GM23338 (cell line): ENCODE measurements around the gene XG. TPM values are rescaled to one million over a fixed set of nuclear protein-coding genes. Genes with fewer than 3 reads are reported as not detected.
"Not testable (repeated sequence)": the region's sequence is repeated elsewhere in the genome, so short reads cannot be mapped to it uniquely, and the experiment has no call there.

Source experiments
- ATAC-seq: fragments of 200-7000 bp; cut with Tn5 transposase; 3 replicates; pipeline ENCODE4 v1.9.1; 2020
- DNase-seq: peaks from one replicate; pipeline ENCODE4 v3.0.0-alpha.2; 2015; ENCODE audit warnings: low spot score
- H2AFZ ChIP-seq: fragments of 200-600 bp; sonication (generic); 2 replicates; pipeline ENCODE4 v1.8.0; 2016; ENCODE audit warnings: antibody characterized with exemption, mild to moderate bottlenecking, moderate library complexity
- H3F3A ChIP-seq: fragments of 200-600 bp; sonication (generic); replicated peaks from 2 replicates; pipeline ENCODE4 v1.8.0; 2017; ENCODE audit warnings: antibody characterized with exemption, mixed run types, low read depth
- H3K27ac ChIP-seq: fragments of 200-600 bp; sonication (generic); 2 replicates; pipeline ENCODE4 v1.6.1; 2016; ENCODE audit warnings: low read depth
- H3K27me3 ChIP-seq: fragments of 200-600 bp; sonication (generic); 2 replicates; pipeline ENCODE4 v1.8.0; 2016; ENCODE audit warnings: mild to moderate bottlenecking, mixed run types, moderate library complexity; ENCODE audit not compliant: insufficient read depth
- H3K36me3 ChIP-seq: fragments of 200-600 bp; sonication (generic); 2 replicates; pipeline ENCODE4 v1.8.0; 2016; ENCODE audit warnings: mild to moderate bottlenecking; ENCODE audit not compliant: insufficient read depth
- H3K4me1 ChIP-seq: fragments of 200-600 bp; sonication (generic); 2 replicates; pipeline ENCODE4 v1.8.0; 2016; ENCODE audit warnings: mild to moderate bottlenecking, moderate library complexity; ENCODE audit not compliant: insufficient read depth
- H3K4me2 ChIP-seq: fragments of 200-600 bp; sonication (generic); 2 replicates; pipeline ENCODE4 v1.7.1; 2017; ENCODE audit warnings: mixed run types
- H3K4me3 ChIP-seq: fragments of 200-600 bp; sonication (generic); 2 replicates; pipeline ENCODE4 v1.6.1; 2016; ENCODE audit warnings: mixed run types
- H3K79me2 ChIP-seq: fragments of 200-600 bp; sonication (generic); replicated peaks from 2 replicates; pipeline ENCODE4 v1.8.0; 2017; ENCODE audit warnings: mild to moderate bottlenecking; ENCODE audit not compliant: insufficient read depth
- H3K9me2 ChIP-seq: fragments of 200-600 bp; sonication (generic); 2 replicates; pipeline ENCODE4 v1.8.0; 2017; ENCODE audit not compliant: insufficient read depth
- H4K20me1 ChIP-seq: fragments of 200-600 bp; sonication (generic); replicated peaks from 2 replicates; pipeline ENCODE4 v1.8.0; 2017; ENCODE audit warnings: mild to moderate bottlenecking; ENCODE audit not compliant: insufficient read depth
- H3K27ac Mint-ChIP-seq: 2 replicates; pipeline ENCODE4 v1.8.0; 2020; ENCODE audit warnings: inconsistent platforms, mild to moderate bottlenecking, moderate library complexity, mixed read lengths
- H3K27me3 Mint-ChIP-seq: 3 replicates; pipeline ENCODE4 v1.8.0; 2022; ENCODE audit warnings: low read depth, mild to moderate bottlenecking, moderate library complexity, mixed read lengths, inconsistent platforms; ENCODE audit not compliant: insufficient read depth, poor library complexity
- H3K36me3 Mint-ChIP-seq: 3 replicates; pipeline ENCODE4 v1.8.0; 2021; ENCODE audit warnings: low read depth, mild to moderate bottlenecking, inconsistent platforms, moderate library complexity, mixed read lengths
- H3K4me1 Mint-ChIP-seq: 3 replicates; pipeline ENCODE4 v1.8.0; 2020; ENCODE audit warnings: mild to moderate bottlenecking, inconsistent platforms, mixed read lengths
- H3K4me3 Mint-ChIP-seq: 3 replicates; pipeline ENCODE4 v1.8.0; 2021; ENCODE audit warnings: moderate library complexity, mild to moderate bottlenecking, inconsistent platforms, mixed read lengths
- H3K9me3 Mint-ChIP-seq: 3 replicates; pipeline ENCODE4 v1.8.0; 2020; ENCODE audit warnings: moderate library complexity, mild to moderate bottlenecking, inconsistent platforms, mixed read lengths
- CREB1 ChIP-seq: fragments of 250-450 bp; sonication (Bioruptor Pico); IDR thresholded peaks from 2 replicates; pipeline ENCODE4 v1.5.0; 2020; ENCODE audit warnings: low read depth, mild to moderate bottlenecking, moderate library complexity
- CTCF ChIP-seq, 2 experiments: fragments of 200-600 bp in 1 of 2; sonication (generic) in 1 of 2; conservative IDR thresholded peaks; 2 replicates each; pipeline versions ENCODE4 v1.5.1 to v1.6.1; 2016 to 2017; ENCODE audit warnings: antibody characterized with exemption in 2 of 2, low read depth in 2 of 2, mild to moderate bottlenecking in 2 of 2, moderate library complexity in 1 of 2
- NANOG ChIP-seq: IDR thresholded peaks from 2 replicates; pipeline ENCODE4 v1.6.1; 2016; ENCODE audit warnings: antibody characterized with exemption, borderline replicate concordance
- ZNF331 ChIP-seq: fragments of 250-450 bp; sonication (Bioruptor Pico); IDR thresholded peaks from 2 replicates; pipeline ENCODE4 v1.5.0; 2020; ENCODE audit warnings: low read depth, mild to moderate bottlenecking, moderate library complexity
- long read RNA-seq: library from polyadenylated mRNA; unstranded; transcript quantifications from one replicate; pipeline ENCODE4 v2.0.0, GENCODE V29; 2020; ENCODE audit not compliant: unreplicated experiment
- polyA plus RNA-seq: library from polyadenylated mRNA; unstranded; fragments of >200 nt; fragmentation: Nextera tagmentation; extraction: Ambion mirVana; gene quantifications from 2 replicates; pipeline ENCODE4 v1.2.1, GENCODE V29; 2016
- total RNA-seq: library from RNA; depleted of rRNA; stranded (reverse); fragments of >200 nt; shearing (Covaris generic); gene quantifications from 2 replicates; pipeline ENCODE4 v1.2.3, GENCODE V29; 2014; rRNA removed
- TF ChIP-seq, protein P1 (sequence below): fragments of 250-450 bp; sonication (Bioruptor Pico); IDR thresholded peaks from 2 replicates; pipeline ENCODE4 v1.5.0; 2020; ENCODE audit warnings: mild to moderate bottlenecking, moderate library complexity

XG gene
- total RNA-seq (0.28 and 0.97 TPM in 2 replicates), polyA plus RNA-seq (0.40 and 0.60 TPM in 2 replicates)
- long read RNA-seq = 0 reads

- not testable (repeated sequence) for H3K36me3 Mint-ChIP-seq, H3K9me2 ChIP-seq, H3K27me3 Mint-ChIP-seq, H3K79me2 ChIP-seq, H3K4me3 ChIP-seq, H3F3A ChIP-seq, H3K4me2 ChIP-seq, H3K4me1 ChIP-seq, H3K4me1 Mint-ChIP-seq, H3K4me3 Mint-ChIP-seq, H2AFZ ChIP-seq, ATAC-seq, H3K9me3 Mint-ChIP-seq, H3K36me3 ChIP-seq, H3K27me3 ChIP-seq, H3K27ac Mint-ChIP-seq, DNase-seq, H4K20me1 ChIP-seq
- 0 out of 2 replicates have a peak within 1 kb of the TSS, but pooled peaks have one; percentile 14 for H3K27ac ChIP-seq
Observed at GRCh38 chrX:2751874-2752300, at the start of gene XG. TSS of gene XG (plus strand) at chrX:2752040. CDS start at chrX:2752275, 235 bp downstream.

DNA sequence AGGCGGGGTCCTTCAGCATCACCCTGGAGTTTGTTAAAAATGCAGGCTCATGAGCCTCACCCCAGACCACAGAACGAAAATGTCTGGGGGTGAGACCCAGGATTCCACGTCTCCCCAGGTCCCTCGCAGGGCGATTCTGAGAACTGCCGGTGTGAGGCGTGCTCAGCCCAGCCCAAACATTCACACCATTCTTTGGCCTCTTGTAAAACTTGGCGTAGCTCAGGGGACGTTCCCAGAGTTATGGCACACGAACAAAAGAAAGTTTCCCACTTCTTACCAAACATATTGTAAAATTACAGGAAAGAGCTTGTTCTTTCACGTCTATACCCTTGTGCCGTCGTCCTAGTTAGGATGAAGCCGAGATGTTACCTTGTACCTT, 47.9 kb upstream of the XG start:
- Histone ChIP-seq H3K27me3 (no peaks in the 10 kb centered on the region), H2AFZ (no peak overlapping the region), H3K4me1 (peaks cover 28% of the 10 kb centered on the region; the same call in 1 of the 2 replicates), H3K27ac (no peak overlapping the region), H3K4me2 (no peak overlapping the region), H3K4me3 (no peak overlapping the region), H4K20me1 (no peaks in the 10 kb centered on the region), H3K36me3 (no peaks in the 10 kb centered on the region), H3K79me2 (peaks cover 2% of the 10 kb centered on the region; the same call in 1 of the 2 replicates), H3F3A (peaks cover 2% of the 10 kb centered on the region; the same call in 1 of the 2 replicates), H3K9me2 (peaks cover 4% of the 10 kb centered on the region; the same call in 1 of the 2 replicates)
- H3K36me3 Mint-ChIP-seq = peaks cover 5% of the 10 kb centered on the region; the same call in 2 of the 3 replicates
- H3K9me3 Mint-ChIP-seq = no peaks in the 10 kb centered on the region
- H3K27me3 Mint-ChIP-seq = peaks cover 13% of the 10 kb centered on the region
- H3K27ac Mint-ChIP-seq = no peak overlapping the region
- H3K4me1 Mint-ChIP-seq = peaks cover 34% of the 10 kb centered on the region
- DNase-seq (peak; percentile 56), ATAC-seq (peak; percentile 28)
- no peak overlapping the region for H3K4me3 Mint-ChIP-seq
- TF ChIP-seq CREB1 (CRISPR knock-in tag) (no peak), CTCF (conservative IDR thresholded peaks at IDR 0.05; ENCODE audit: low read depth in 2 of 2) (peak; percentile 29 to 52; a peak in 3 of 4 replicates)

DNA sequence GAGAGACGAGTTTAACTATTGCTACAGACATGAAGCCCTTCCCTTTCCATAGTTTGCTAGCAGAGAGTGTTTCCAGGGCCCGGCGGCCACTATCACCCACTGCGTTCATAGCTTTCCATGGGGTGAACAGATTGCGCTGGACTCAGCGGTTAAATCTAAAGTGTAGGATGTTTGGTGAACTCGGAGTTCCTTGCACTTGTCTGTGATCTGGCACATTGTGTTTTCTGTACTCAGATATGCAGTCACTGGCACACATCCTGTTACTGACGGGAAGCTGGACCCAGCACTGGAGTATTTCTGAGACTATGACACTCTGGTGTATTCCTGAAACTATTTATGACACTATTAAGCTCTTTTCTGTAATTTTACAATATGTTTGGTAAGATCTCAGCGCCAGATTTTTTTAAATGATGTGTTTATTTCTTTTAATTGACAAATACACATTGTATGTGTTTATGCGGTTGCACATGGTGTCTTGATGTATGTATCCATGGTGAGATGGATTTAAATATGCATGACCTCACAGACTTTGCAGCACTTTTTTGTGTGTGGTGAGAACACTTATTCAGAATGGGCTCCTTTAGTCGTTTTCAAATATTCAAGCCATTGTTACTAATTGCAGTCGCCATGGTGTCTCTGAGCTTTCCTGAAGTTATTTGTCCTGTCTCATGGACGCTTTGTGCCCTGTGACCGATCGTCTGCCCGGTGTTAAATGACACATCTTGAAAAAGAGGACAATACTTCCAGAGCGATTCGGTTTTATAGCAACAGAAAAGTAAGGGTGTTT, 46.6 kb upstream of the XG start:
- H3K4me3 Mint-ChIP-seq = no peak overlapping the region
- H3K4me1 Mint-ChIP-seq = peaks cover 44% of the 10 kb centered on the region
- peaks cover 13% of the 10 kb centered on the region for H3K27me3 Mint-ChIP-seq
- Histone ChIP-seq H3K36me3 (no peaks in the 10 kb centered on the region), H3K4me1 (peaks cover 30% of the 10 kb centered on the region; the same call in 1 of the 2 replicates), H3K4me3 (no peak overlapping the region), H3F3A (peaks cover 14% of the 10 kb centered on the region), H2AFZ (no peak overlapping the region), H3K27ac (no peak overlapping the region), H3K4me2 (no peak overlapping the region), H3K27me3 (no peaks in the 10 kb centered on the region), H3K79me2 (peaks cover 2% of the 10 kb centered on the region; the same call in 1 of the 2 replicates), H3K9me2 (peaks cover 3% of the 10 kb centered on the region; the same call in 1 of the 2 replicates), H4K20me1 (no peaks in the 10 kb centered on the region)
- H3K9me3 Mint-ChIP-seq = no peaks in the 10 kb centered on the region
- ATAC-seq = no peak
- no peak overlapping the region for H3K27ac Mint-ChIP-seq
- H3K36me3 Mint-ChIP-seq = peaks cover 4% of the 10 kb centered on the region; the same call in 2 of the 3 replicates
- no peak for DNase-seq
- TF ChIP-seq ZNF331 (CRISPR knock-in tag) (no peak), CREB1 (CRISPR knock-in tag) (no peak), NANOG (no peak)
- TF ChIP-seq, protein P1, sequence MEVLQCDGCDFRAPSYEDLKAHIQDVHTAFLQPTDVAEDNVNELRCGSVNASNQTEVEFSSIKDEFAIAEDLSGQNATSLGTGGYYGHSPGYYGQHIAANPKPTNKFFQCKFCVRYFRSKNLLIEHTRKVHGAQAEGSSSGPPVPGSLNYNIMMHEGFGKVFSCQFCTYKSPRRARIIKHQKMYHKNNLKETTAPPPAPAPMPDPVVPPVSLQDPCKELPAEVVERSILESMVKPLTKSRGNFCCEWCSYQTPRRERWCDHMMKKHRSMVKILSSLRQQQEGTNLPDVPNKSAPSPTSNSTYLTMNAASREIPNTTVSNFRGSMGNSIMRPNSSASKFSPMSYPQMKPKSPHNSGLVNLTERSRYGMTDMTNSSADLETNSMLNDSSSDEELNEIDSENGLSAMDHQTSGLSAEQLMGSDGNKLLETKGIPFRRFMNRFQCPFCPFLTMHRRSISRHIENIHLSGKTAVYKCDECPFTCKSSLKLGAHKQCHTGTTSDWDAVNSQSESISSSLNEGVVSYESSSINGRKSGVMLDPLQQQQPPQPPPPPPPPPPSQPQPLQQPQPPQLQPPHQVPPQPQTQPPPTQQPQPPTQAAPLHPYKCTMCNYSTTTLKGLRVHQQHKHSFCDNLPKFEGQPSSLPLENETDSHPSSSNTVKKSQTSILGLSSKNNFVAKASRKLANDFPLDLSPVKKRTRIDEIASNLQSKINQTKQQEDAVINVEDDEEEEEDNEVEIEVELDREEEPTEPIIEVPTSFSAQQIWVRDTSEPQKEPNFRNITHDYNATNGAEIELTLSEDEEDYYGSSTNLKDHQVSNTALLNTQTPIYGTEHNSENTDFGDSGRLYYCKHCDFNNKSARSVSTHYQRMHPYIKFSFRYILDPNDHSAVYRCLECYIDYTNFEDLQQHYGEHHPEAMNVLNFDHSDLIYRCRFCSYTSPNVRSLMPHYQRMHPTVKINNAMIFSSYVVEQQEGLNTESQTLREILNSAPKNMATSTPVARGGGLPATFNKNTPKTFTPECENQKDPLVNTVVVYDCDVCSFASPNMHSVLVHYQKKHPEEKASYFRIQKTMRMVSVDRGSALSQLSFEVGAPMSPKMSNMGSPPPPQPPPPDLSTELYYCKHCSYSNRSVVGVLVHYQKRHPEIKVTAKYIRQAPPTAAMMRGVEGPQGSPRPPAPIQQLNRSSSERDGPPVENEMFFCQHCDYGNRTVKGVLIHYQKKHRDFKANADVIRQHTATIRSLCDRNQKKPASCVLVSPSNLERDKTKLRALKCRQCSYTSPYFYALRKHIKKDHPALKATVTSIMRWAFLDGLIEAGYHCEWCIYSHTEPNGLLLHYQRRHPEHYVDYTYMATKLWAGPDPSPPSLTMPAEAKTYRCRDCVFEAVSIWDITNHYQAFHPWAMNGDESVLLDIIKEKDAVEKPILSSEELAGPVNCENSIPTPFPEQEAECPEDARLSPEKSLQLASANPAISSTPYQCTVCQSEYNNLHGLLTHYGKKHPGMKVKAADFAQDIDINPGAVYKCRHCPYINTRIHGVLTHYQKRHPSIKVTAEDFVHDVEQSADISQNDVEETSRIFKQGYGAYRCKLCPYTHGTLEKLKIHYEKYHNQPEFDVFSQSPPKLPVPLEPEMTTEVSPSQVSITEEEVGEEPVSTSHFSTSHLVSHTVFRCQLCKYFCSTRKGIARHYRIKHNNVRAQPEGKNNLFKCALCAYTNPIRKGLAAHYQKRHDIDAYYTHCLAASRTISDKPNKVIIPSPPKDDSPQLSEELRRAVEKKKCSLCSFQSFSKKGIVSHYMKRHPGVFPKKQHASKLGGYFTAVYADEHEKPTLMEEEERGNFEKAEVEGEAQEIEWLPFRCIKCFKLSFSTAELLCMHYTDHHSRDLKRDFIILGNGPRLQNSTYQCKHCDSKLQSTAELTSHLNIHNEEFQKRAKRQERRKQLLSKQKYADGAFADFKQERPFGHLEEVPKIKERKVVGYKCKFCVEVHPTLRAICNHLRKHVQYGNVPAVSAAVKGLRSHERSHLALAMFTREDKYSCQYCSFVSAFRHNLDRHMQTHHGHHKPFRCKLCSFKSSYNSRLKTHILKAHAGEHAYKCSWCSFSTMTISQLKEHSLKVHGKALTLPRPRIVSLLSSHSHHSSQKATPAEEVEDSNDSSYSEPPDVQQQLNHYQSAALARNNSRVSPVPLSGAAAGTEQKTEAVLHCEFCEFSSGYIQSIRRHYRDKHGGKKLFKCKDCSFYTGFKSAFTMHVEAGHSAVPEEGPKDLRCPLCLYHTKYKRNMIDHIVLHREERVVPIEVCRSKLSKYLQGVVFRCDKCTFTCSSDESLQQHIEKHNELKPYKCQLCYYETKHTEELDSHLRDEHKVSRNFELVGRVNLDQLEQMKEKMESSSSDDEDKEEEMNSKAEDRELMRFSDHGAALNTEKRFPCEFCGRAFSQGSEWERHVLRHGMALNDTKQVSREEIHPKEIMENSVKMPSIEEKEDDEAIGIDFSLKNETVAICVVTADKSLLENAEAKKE (CRISPR knock-in tag) = no peak
